NOMO-1 treated with DMSO at 0.1 percent for 48 hours (cell line): ENCODE measurements around the gene ACOX1.
A peak's percentile ranks its signal among the peaks of the same experiment; 100 is the strongest.
"Not testable (repeated sequence)": the region's sequence is repeated elsewhere in the genome, so short reads cannot be mapped to it uniquely, and the experiment has no call there.

Experiments used
- DNase-seq: peaks from one replicate; lab custom pipeline; 2025; ENCODE audit not compliant: unreplicated experiment; lab: John Stamatoyannopoulos, UW

The ACOX1 gene

DNA sequence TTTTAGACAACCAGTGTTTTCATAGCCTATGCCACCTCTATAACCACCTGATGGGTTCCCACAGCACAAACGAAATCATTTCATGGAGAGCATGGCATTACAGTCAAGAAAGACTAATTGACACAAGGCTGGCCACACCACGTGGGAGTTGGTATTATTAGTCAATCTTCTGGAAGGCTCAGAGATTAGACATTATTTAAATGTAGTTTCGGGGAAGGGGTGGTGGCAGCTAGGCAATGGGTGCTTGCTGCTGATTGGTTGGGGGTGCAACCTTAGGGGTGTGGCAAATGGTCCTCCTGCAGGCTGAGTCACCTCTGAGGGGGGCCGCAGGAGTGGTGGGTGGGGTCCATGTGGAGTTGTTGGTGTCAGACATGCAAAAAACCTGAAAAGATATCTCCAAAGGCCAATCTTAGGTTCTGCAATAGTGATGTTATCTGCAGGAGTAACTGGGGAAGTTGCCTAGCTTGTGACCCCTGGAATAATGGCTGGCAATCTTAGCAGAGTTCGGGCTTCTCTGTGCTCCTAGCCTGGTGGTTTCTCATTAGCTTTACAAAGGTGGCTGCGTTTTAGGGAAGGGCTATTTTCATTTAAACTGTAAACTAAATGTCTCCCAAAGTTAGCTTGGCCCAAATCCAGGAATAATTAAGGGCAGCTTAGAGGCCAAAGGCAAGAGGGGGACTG lies 4.7 kb upstream of the ACOX1 start:
- DNase-seq = peak; percentile 69

DNA sequence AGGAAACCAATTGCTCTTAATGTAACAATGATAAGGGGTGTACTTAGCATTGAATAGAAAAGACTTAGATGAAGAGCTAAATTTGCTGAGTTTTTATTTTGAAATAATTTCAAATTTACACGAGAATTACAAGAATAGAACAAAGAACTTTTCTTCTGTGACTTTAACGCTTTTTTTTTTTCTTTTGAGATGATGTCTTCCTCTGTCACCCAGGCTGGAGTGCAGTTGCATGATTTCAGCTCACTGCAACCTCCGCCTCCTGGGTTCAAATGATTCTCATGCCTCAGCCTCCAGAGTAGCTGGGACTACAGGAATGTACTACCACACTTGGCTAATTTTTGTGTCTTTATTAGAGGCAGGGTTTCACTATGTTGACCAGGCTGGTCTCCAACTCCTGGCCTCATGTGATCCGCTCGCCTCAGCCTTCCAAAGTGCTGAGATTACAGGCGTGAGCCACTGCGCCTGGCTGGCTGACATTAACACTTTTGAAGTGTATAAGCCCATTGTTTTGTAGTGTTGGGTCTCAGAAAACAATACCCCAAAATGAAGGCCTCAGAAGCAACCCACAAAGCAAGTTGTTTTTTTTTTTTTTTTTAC lies 2.2 kb upstream of the ACOX1 start:
- no peak for DNase-seq

DNA sequence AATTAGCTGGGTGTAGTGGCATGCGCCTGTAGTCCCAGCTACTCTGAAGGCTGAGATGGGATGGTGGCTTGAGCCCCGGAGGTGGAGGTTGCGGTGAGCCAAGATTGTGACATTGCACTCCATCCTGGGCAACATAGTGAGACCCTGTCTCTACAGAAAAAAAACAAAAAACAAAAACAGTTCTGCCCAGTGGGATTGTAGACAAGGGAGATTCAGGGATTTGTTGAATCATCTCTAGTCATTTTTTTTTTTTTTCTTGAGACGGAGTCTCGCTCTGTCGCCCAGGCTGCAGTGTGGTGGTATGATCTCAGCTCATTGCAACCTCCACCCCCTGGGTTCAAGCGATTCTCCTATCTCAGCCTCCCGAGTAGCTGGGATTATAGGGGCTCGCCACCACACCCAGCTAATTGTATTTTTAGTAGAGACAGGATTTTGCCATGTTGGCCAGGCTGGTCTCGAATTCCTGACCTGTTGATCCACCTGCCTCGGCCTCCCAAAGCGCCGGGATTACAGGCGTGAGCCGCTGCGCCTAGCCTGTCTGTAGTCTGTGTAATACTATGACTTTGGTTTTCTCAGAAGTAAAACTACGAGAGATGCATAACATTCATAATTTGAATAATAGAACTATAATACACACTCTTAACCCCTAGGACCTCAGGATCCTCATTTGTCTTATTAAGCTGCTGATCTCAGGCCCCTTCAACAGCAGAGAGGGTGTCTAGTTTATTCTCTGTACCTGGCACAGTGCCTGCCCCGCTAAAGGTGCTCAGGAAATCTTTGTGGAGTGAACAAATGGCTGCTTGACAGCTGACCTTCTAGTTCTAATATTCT lies 1.4 kb upstream of the ACOX1 start:
- DNase-seq = no peak

DNA sequence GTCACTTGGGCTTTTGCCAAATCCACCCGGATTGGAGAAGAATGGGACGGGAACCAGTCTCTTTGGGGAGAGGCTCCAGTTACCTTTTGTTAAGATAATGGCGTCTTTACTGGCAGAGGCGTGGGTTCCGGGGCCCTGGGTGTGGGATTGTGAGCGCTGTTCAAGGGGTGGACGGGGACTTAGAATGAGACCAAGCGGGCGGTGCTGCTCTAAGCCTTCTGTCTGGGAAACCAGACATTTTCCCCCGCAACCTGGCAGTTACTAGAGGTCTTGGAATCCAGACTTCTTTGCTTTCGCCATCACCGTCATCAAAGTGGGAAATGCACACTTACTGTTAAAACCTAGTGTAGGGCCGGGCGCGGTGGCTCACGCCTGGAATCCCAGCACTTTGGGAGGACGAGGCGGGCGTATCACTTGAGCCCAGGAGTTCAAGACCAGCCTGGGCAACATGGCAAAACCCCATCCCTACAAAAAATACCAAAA lies 780 bp upstream of the ACOX1 start:
- DNase-seq = peak; percentile 53

DNA sequence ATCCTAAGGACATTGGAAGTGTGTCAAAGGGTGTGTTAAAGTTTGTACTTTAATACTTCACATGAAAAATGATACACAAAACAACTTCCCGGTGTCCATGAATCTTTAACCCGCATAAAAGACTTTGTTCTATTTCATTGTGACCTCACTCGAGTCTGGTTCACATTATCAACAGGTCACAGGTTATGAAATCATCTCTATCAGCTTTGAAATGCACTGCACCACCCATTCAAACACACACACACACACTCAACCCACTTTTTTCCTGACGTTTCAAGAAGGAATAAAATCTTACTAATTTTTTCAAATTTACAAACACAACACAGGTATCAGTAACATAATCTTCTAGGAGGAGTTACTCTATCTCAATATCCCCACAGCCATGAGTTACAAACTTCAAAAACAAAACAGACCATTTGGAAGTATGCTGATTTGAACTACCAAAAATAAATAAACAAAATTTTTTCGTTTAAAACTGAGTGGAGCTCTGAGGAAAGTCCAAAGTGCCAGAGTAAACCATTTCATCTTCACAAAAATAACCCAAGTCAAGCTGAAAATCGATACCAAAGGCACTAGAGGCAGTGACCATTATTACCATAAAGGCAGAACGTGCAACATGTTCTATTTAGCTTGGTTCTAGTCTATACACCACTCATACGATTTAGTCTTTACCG lies 2.7 kb downstream of the ACOX1 start:
- no peak for DNase-seq

DNA sequence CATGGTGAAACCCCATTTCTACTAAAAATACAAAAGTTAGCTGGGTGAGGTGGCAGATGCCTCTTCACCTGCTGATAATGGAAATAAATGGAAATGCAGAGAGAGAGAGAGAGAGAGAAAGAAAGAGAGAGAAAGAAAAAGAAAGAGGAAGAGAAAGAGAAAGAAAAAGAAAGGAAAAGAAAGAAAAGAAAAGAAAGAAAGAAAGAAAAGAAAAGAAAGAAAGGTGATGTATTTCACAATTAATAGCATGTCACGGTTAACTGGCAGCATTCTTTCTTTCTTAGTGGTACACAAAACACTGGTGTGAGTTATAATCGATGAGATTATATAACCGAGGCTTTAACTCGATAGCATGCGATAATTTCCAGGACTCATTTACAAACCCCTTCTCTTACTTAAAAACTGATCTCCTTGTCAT lies 3.2 kb downstream of the ACOX1 start:
- DNase-seq = no peak

DNA sequence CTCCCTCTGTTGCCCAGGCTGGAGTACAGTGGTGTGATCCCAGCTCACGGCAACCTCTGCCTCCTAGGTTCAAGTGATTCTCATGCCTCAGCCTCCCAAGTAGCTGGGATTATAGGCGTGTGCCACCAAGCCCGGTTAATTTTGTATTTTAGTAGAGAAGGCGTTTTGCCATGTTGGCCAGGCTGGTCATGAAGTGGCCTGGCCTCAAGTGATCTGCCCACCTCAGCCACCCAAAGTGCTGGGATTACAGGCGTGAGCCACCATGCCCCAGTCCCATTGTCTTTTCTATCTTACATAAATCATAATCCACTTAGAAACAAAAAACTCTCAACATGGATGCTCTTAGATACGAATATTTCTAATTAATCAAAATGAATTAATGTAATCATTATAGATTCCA lies 3.8 kb downstream of the ACOX1 start:
- DNase-seq = not testable (repeated sequence)

DNA sequence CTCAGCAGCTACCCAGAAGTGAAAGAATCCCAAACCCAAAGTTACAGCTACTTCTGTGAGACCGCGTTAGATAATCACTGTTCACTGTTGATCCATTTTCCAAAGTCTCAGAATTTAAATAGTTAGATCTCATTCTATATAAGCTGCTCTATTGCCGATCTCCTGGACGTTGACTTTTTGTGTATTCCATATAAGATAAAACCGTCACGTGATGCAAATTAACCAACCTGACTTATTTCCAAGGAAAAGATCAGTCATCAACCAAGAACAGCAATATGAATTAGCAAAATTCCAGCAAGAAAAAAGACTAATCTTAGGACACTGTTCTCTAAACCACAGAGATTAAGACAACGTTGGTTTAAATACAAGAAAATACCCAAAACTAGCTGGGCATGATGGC lies 8.3 kb downstream of the ACOX1 start:
- DNase-seq = no peak

DNA sequence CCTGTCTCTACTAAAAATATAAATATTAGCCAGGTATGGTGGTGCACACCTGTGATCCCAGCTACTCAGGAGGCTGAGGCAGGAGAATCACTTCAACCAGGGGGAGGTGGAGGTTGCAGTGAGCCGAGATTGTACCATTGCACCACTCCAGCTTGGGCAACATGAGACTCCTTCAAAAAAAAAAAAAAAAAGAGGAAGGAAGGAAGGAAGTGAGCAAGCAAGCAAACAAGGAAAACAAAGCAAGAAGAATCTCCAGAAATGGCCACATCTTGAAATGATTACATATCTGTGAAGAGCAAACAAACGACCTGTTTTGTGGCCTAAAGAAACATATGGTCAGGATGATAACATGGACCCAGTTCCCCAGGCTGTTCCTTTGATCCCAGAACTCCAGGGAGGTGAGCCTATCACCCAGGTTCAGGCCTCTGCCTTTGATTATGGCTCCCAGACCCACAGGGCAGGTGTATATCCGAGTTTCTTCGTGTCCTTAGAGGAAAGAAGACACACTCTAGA lies 8.9 kb downstream of the ACOX1 start:
- peak; percentile 49 for DNase-seq

DNA sequence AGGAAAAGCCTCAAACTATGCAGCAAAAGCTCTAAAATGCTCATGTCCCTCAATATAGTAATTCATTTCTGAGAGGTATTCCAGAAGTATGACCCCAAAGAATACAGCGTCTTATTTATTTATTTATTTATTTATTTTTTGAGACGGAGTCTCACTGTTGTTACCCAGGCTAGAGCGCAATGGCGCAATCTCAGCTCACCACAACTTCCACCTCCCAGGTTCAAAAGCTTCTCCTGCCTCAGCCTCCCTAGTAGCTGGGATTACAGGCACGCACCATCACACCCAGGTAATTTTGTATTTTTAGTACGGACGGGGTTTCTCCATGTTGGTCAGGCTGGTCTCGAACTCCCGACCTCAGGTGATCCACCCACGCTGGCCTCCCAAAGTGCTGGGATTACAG lies 9.9 kb downstream of the ACOX1 start:
- not testable (repeated sequence) for DNase-seq

DNA sequence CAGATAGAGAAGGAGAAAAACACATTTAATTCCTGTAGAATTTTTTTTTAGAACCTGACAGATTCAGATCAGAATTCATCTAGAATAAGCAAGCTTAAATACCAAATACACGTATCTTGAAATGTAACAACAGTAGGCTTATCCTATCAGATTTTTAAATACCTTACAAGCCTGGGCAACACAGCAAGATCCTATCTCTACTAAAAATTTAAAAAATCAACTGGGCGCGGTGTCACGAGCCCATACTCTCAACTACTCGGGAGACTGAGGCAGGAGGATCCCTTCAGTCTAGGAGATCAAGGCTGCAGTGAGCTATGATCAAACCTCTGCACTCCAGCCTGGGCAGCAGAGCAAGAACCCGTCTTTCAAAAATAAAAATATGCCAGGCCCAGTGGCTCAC lies 13.5 kb downstream of the ACOX1 start:
- no peak for DNase-seq

DNA sequence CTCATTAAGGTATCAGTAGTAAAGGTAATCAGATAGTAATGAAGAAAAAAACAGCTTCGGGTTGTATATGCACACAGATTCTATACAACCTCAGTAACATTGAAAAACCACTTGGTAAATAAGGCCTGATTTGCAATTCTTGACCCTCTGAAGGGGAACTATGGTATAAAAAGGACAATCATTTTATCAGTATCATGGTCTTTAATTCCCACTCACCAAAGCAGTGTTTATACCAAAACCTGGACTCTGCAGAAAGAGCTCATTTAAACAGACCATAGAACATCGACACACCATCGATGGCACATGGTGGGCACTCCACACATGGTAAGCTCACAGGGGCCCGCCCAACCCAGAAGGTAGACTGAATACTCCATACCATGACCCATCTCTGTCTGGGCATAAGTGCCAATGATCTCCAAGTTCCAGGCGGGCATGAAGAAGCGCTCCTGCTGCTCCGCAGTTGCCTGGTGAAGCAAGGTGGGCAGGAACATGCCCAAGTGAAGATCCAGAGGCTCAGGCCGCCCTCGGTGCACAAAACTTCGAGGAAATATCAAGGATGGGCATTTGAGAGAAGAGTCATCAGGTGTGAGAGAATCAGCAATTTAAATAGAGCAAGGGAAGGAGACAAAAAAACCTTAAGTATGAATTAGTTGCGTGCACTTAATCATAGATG lies 19.0 kb downstream of the ACOX1 start:
- DNase-seq = no peak

DNA sequence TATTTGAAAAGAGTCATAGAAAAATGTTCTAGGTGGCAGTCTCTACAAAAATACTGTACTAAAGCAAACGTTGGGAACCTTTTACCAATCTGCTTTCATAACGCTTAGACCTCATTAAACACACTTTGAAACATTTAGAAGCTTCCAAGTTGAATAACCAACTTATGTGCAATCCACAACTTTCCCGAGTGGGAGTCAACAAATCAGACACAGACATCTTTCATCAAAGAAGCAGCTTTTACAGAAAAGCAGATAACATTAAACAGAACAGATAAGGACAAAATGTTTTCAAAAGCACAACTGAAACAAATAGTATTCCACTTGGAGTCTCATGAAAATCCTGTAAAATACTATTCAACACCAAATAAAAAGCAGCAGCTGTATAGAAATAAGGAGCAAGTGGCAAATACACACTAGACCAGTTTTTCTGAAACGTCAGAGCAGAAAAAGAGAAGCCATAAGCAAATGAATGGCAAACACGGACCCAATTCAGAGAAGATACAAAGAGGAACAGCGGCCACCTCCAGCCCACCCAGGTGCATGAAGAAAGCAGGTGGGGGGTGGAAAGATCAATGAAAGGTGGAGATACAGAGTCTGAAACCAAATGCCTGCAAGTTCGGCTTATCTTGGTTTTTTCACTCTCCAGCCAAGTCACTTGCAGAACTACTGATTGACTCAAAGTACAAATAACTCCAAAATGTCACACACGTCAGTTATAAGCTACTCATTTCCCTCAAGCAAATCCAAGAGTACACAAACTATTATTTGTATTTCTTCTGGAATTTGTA lies 19.7 kb downstream of the ACOX1 start:
- no peak for DNase-seq

DNA sequence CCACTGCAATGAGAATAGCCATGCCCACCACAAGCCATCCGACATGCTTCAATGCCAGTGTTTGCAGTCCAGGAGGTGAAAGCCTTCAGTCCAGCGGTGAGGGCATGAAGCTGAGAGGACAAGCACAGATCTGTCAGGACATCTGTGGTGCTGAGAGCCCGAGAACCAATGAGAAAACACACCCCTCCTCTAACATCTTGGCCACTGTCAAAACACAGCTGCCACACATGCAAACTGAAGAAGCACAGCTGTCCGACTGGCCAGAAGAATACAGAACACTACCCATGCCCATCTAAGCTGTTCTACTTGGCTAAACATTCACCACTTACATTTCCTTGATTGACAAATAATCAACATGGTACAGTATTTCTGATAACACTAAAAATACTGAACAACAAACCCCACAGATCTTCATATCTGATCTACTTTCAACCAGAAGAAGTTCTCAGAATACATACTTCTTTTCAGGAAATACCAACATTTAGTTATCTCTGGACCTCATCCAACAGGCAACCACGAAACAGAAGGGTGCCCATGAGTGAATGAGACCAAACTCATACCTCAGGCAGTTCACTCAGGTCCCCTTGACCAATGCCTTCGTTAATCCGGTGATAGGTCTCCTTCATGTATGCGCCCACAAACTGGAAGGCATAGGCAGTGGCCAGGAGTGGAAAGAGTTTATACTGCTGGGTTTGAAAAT lies 28.0 kb downstream of the ACOX1 start:
- DNase-seq = no peak

DNA sequence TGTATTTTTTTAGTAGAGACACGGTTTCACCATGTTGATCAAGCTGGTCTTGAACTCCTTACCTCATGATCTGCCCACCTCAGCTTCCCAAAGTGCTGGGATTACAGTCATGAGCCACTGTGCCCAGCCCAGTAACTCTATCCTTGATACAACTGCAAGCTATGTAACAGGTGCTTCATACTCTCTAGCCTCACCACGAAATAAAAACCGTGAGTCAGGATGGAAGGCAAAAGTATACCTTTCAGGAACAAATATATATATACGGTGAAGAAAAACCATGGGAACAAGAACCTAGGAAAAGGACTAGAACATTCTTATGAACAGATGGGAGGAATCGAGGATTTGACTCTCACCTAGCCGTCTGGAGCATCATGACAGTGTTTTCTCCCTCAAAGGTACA lies 28.5 kb downstream of the ACOX1 start:
- DNase-seq = no peak

DNA sequence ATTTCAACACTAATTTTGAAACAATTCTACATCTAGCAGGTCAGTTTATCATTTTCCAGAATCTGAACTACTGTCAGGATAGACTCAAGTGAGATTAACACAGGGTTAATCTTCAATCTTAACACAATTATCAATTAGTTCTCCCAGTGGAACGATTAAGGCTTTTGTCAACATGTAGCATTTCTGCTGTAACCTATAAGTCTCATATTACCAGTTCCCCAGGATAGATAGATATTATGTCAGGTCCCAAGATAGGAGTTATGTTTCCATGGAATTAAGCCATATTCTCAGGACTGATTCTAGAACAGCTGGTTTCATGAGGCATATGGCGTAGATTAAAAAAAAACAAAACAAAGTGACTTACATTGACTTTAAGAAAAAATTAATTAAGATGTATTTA lies 33.8 kb downstream of the ACOX1 start:
- no peak for DNase-seq

DNA sequence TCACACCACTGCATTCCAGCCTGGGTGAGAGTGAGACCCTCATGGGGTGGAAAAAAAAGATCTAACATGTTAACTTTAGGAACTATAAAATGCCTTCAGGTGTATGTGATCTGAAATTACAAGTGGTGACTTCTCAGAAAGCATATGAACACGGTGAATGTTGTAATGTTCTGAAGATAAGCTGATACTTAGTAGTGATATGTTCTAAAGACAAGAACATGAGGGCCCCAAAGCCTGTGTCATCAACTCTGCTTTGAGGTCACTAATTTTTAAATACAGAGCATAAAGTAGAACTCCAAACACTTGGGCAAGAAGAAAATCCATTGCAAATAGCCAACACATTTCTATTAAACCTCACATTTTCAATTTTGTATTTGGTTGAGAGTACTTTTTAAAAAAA lies 35.5 kb downstream of the ACOX1 start:
- DNase-seq = no peak

DNA sequence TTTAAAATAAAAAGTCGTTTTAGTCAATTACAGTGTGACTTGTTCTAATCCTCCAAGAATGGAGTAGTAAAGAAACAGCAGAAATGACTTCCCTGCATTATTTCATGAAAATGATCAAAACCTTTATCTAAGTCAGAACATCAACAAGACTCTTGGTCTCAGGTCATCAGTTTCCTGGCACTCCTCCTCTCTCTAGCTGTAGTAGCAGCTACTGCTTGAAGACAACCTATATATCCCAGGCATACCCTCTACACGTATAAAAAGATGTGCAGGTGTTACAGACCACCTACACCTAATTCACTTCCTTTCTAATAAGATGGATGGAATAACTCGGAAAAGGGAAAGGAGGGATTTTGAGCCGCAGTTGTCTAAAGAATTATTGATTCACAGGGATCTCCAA lies 36.5 kb downstream of the ACOX1 start:
- DNase-seq = no peak

DNA sequence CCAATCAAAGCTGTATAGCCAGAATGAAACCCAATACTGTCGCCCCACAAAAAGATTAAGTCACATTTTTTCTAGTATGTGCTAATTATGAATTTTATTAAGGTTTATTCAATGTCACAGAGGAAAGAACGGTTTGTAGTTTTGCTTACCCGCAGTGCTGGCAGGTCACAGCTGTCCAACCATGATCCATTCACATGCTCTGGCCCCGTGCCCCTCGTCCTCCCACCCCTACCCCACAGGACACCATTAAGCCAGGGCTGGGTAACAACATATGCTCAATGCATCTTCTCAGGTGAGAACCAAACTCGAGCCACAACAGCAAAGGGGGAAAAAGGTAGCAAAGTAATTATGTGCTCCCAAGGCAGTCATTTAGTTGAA lies 37.5 kb downstream of the ACOX1 start:
- no peak for DNase-seq
